ENCODE measurements around the gene SLC25A51.
A peak's percentile ranks its signal among the peaks of the same experiment; 100 is the strongest.
"Not testable (repeated sequence)": the region's sequence is repeated elsewhere in the genome, so short reads cannot be mapped to it uniquely, and the experiment has no call there.

SLC25A51 gene

DNA sequence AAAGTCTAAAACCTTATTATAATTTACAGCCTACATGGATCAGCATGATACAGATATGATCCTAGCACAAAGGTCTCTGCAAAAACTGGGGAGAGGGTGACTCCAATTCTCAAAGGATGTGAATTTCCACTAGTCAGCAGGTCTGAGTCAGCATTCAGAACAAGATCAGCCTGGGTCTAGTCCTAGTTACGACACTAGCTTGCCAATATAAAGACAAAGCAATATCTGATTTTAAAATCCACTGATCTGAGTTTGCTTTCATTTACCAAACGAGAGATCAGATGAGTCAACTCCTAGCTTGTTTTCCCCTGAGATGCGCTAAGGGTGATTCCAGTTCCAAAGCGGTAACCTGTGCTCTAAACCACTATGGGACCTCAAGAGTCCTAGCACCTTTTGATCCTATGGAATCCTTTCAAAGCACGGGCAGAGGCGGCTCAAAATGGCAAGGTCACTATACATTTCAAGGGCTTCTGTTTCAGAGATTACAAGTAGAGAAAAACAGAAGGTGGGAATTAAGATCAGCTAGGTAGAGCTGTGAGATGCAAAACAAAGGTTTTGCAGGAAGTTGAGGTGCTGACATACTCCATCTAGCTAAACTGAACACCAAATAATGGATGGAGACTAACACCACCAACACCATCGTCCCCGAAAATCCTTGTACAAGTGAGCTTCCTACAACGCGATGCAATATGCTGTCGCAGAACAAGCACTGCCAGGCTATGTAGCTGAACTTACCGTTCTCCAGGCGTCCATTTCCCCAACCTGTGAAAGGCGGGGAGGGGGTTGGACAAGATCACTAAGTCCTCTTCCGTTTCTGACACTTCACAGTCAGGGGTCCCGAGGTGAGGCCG, 906 bp downstream of the SLC25A51 start:
- no peak for DNase-seq

DNA sequence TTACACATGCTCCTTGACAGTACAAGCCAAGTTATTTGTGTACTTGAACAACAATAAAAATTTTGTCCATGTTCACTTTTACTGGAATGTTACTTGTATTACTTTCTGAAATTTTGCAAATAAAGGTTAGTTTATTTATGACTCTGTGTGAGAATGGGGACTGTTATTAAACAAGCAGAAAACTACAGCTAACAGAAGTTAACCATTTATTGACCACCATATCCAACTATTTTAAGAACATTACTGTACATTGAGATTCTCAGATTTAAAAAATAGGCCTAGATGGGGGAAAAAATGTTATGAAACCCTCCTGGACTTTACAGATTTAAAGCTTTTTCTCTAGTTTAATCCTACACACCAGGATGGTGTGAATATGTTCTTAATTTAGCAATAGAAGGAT, 1.8 kb downstream of the SLC25A51 start:
- no peak for DNase-seq

DNA sequence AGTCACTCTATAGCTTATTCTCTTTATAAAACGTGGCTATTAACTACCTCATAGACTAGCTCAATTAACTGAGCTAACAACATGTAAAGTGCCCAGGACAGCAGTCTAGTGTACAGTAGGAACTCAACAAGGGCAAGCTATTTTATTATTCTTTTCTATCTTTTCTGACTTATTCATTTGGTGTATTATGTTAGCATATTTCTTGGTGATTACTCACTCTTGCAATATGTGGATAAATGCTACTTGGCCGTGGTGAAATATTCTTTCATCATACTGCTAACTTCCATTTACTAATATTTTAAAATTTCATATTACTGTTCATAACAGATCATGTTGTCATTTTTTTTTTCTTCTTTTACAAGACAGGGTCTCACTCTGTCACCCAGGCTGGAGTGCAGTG, 4.9 kb downstream of the SLC25A51 start:
- DNase-seq: no peak

DNA sequence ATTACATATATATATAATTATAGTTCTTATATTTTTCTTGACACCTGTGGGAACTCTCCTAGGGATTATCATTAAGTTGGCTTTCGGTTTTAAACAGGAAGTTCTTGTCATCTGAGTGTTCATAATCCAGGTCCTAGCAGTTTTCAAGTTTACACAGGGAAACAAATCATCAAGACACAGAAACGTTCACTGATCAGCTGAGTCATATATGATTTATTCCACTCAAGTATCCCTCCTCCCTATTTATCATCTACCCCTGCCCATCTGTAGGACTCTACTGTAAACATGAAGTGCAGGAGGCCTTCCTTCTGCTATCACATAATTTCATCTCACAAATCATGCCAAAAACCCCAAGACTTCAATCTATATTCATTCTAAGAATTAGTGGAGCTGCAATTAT, 6.3 kb downstream of the SLC25A51 start:
- DNase-seq: no peak

DNA sequence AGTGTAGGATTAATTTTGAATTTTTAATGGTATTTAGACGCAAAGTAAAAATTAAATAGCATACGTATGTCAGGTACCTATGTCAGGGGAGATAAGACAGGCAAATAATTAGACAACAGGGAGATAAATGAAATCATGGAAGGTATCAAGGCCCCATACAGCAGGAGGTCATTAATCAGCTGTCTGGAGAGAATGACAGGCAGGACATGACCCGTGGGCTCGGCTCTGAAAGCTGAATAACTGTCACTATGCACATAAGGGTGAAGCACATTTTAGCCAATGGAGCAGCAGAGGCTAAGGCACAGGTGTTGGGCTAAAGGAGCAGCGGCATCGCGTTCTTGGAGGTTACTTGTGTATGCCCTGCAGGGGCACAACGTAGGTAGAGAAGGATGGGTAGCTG, 11.9 kb downstream of the SLC25A51 start:
- DNase-seq: no peak

DNA sequence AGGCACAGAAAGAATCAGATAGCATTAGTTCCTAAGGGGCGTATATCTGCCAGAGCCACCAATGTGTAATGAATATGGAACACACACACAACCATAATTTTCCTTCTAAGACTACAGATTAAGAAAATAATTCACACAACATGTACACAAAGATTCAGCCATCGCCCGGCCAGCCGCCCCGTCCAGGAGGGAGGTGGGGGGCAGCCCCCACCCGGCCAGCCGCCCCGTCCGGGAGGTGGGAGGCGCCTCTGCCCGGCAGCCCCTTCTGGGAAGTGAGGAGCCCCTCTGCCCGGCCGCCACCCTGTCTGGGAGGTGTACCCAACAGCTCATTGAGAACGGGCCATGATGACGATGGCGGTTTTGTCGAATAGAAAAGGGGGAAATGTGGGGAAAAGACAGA, 12.9 kb downstream of the SLC25A51 start:
- not testable (repeated sequence) for DNase-seq

DNA sequence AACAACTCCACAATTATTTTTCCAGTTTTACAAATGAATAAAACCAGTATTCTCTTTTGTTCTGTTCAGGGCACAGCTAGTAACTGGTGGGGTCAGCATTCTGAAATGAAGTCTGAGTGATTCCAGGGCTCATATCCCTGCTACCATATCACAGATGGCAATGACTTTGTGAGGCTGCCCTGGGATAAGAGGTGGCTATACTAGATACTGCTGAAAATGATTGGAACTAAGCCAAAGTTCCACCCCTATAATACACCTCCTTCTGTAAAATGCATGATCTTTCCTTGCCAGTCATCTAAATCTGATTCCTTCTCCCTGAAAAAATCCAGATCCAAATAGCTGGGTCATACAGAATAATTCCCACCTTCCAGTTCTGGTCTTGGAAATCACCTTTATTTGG, 14.4 kb downstream of the SLC25A51 start:
- DNase-seq: no peak

DNA sequence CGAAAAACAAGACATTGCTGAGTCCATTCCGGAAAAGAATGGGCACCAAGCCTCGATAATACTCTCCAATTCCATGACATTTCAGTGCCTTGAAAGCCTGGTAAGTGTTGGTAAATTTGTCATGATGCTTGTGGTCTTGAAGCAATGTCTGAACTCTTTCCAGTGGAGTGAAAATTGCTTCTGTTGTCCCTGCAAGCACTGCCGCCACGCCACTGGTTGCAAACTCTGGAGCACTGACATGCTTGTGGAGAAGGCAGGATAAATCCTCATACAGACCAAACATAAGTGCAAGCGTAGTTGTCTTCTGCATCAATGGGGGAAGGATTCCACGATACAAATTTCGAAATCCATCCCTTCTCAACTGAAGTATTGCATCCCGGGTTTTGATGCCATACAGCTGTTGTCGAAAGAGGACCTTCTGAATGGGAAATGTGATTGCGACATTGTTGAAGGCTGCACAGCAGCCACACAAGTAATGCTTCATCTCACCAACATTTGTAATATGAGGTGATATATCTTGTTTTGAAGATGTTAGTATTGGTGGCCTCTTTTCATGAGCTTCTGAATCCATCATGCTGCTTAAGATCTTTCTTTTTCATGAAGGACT, 15.8 kb downstream of the SLC25A51 start:
- not testable (repeated sequence) for DNase-seq

DNA sequence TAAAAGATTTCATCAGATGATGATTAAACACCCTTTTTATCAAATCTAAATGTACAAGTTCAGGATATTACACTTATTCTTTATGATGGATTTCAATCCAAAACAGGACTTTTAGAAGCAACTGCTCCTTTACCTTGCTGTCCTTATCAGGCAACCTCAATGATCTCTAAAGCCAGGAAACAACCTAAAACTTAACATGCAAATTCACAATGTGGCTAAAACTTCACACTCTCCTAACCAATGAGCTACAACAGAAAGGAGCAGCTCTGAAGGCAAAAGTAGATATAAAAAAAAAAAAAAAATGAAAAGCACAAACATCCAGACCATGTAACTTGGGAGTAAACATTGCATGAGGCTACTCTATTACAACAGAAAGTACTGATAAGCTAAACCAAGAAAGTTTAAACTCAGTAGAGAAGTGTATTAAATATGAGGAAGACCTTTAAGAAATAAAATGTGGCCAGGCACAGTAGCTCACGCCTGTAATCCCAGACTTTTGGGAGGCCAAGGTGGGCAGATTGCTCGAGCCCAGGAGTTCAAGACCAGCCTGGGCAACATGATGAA, 22.9 kb downstream of the SLC25A51 start:
- DNase-seq: no peak

DNA sequence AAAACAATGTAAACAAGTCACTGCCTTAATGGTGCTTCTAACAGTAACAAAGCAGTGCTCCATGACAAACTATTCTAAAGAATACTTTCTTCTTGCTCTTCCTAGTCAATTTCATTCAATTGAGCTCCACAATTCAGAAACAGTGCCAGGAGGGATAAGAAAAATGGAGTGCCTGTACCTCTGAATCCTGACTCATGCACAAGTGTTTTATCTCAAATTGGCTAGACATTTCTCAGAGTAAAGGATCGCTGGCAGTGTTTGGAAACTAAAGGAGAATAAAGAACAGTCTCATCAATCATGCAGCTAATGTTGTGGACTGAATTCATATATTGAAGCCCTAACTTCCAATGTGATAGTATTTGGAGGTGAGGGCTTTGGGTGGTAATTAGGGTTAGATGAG, 27.6 kb downstream of the SLC25A51 start:
- no peak for DNase-seq

DNA sequence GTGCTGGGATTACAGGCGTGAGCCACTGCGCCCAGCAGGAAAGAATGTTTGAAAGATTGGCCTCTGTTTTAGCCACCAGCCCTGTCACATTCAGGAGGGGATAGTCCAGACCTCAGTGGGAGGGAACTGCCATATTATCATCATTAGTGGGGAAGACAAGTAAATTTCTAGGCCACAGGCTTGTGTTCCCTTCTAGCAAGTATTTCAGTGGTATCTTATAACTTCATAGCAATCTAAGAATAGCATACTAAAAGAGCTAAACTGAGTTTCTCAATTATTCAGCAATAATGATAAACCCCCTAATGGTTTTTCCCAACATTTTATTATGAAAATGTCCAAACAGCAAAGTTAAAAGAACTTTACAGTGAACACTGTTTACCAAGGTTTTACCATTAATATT, 30.0 kb downstream of the SLC25A51 start:
- no peak for DNase-seq

DNA sequence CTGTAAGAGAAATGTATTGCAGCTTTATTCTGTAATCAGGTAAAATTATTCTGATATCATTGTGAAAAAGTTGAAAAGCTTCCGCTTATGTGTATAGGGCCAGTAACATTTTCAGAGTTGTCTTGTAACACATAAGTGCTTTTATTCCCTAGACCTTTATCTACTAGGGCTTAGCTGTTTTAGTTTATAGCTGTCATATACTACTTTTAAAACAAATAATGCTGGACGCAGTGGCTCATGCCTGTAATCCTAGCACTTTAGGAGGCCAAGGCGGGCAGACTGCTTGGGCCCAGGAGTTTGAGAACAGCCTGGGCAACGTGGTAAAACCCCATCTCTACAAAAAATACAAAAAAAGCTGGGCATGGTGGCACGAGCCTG, 33.1 kb downstream of the SLC25A51 start:
- DNase-seq: no peak

DNA sequence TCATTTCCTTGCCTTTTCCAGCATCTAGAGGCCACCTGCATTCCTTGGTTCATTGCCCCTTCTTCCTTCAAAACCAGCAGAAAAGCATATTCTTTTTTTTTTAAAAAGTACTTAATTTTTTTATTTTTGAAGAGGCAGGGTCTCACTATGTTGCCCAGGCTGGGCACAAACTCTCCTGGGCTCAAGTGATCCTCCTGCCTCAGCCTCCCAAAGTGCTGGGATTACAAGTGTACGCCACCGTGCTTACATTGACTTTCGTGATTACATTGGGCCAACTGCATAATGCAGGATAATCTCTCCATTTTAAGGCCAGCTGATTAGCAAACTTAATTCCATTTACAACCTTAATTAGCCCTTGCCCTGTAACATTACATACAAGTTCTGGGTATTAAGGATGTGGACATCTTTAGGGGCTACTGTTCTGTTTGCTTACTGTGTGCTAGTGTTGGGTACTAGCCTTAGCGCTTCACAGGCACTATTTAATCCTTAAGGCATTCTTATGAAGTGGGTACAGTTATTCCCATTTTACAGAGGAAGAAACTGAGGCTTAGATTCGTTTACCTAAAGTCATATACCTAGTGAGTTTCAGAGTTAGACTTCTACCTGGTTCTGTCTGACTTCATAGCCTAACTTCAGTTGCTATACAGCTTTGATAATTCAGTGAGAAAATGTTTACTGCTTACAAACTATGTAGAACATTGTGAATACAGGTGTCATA, 33.7 kb downstream of the SLC25A51 start:
- DNase-seq: no peak

DNA sequence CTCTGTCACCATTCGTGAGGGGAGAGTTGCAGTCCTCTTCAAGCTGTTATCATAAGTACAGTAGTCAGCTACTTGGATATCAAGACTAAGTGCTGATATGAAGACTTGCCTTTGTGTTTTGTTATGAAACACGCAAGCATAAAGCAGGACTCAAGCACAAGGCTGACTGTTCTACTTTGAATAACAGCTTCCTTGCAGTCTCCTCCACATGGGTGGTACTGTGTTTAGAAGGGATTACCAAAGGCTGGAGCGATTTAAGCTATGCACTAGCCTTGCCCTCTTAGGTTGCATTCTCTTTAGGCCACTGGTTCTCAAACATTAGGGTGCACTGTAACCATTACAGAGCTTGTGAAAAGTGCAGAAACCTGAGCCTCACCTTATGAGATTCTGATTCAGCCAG, 41.4 kb downstream of the SLC25A51 start:
- no peak for DNase-seq

DNA sequence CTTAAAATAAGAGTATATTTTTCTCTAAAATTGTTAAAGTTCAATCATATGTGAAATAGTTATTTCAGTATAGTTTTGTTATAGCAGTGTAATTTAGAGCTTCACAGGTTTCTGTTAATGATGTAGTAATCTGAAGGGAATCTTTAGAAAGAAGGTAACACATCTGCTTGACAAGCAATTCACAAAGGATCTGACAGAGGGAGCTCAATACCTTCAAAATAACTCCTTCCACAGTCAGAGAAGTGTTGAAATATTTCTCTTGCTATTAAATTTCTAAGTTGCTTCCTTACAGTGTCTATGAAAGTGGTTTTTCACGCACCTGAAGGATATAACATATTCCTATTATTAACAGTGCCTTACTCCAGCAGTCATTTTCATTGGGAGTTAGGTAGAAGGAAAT, 44.9 kb downstream of the SLC25A51 start:
- no peak for DNase-seq

DNA sequence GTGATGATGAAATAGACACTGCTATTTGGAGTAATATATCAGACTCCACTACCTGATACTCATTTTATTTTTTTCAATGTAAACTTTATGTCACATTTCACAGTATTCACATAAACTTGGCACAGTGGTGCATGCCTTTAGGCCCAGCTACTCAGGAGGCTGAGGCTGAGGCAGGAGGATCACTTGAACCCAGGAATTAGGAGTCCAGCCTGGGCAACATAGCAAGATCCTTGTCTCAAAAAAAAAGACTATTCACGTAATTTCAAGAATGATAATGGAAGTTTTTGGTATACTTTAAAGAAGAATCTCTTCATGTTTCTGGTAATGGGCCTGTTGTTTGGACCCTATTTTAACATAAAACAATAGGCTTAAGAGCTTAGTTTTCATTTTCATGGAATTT, 47.4 kb downstream of the SLC25A51 start:
- no peak for DNase-seq

DNA sequence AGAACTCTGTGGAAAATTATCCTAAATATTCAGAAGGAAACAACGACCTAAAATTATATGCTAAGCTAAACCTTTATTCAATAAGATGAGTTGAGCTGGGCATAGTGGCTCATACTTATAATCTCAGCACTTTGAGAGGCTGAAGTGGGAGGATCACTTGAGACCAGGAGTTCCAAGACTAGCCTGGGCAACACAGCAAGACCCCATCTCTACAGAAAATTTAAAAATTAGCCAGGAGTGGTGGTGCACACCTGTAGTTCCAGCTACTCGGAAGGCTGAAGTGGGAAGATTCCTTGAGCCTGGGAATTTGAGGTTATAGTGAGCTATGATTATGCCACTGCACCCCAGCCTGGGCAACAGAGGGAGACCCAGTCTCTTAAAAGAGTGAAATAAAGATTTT, 51.7 kb downstream of the SLC25A51 start:
- DNase-seq: no peak

DNA sequence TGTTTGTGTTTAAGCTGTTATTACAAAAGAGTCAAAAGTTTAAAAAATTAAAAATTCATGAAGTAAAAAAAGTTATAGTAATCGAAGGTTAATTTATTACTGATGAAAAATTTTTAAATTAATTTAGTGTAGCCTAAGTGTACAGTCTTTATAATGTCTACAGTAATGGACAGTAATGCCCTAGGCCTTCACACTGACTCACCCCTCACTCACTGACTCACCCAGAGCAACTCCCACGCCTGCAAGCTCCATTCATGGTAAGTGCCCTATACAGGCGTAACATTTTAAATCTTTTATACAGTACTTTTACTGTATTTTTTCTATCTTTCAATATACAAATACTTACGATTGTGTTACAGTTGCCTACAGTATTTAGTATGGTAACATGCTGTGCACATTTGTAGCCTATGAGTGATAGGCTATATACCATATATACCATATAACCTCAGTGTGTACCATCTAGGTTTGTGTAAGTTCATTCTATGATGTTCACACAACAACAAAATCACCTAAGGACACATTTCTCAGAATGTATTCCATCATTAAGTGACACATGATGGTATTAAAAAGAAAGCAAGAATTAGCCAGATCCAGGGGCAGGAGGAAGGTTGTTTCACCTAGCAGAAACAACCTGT, 63.2 kb downstream of the SLC25A51 start:
- DNase-seq: peak; percentile 9

DNA sequence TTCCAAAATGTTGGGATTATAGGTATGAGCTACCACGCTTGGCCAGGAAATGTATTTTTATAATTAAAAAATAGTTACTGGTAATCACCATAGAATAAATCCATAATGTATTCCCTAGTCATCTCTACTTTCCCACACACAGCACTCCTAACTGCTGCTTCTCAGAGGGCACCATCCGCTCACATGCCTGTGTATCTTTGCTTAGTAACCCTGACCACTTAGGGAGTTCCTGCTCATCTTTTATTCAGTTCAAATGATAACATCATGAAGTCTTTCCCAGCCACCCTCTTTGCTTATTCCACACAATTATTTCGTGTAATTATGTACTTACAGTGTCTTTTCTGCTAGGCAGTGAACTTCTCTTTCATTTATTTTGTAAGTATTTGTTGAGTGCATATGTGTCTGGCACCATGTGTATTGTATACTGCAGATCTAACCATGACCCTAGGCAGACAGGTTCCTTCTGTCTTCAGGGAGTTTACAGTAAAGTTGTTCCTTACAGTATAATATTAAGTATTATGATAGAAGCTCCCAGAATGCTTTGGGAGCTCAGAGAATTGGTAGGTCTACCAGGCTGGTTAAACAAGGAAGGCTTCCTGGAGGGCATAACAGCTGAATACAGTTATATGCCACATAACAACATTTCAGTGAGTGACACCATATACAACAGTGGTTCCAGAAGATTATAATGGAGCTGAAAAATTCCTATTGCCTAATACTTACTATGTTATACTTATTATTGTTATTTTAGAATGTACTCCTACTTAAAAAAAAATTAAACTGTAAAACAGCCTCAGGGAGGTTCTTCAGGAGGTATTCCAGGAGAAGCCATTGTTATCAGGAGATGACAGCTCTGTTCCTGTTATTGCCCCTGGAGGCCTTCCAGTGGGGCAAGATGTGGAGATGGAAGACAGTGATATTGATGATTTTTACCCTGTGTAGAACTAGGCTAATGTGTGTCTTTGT, 64.1 kb downstream of the SLC25A51 start:
- DNase-seq: no peak

Data from stimulated activated CD4-positive, alpha-beta T cell treated with anti-CD3 and anti-CD28 coated beads, Interleukin-1b, Interleukin-23, amount 100 ng/mL, for 48 hours (primary cell).